ELR (cell line): Measurements from ENCODE around the gene MDFIC.

Experiments
- DNase-seq: peaks from one replicate; pipeline ENCODE4 v3.0.0-alpha.2; 2015; ENCODE audit warnings: low read depth

The MDFIC gene

GRCh38 chr7:114953724-114954123 is 31.8 kb downstream of the MDFIC start:
- peak; percentile 4 for DNase-seq

- DNase-seq, result no peak
Observed at GRCh38 chr7:114956702-114957101, 34.8 kb downstream of the MDFIC start.

GRCh38 chr7:114957444-114957843 is 35.5 kb downstream of the MDFIC start:
- no peak for DNase-seq

- DNase-seq, result no peak
Observed at GRCh38 chr7:114959931-114960330, 38.0 kb downstream of the MDFIC start.

- DNase-seq, result no peak
Observed at GRCh38 chr7:114962441-114962840, 40.5 kb downstream of the MDFIC start.

- DNase-seq, result no peak
Observed at GRCh38 chr7:114966156-114966555, 44.3 kb downstream of the MDFIC start.

GRCh38 chr7:114969096-114969495 is 47.2 kb downstream of the MDFIC start:
- DNase-seq, result no peak

- no peak for DNase-seq
Observed at GRCh38 chr7:114970308-114970707, 48.4 kb downstream of the MDFIC start.

- no peak for DNase-seq
Observed at GRCh38 chr7:114970732-114971131, 48.8 kb downstream of the MDFIC start.

GRCh38 chr7:114972567-114972966 is 50.7 kb downstream of the MDFIC start:
- no peak for DNase-seq

GRCh38 chr7:114973147-114973546 is 51.3 kb downstream of the MDFIC start:
- DNase-seq, result no peak

- no peak for DNase-seq
Observed at GRCh38 chr7:114975401-114975800, 53.5 kb downstream of the MDFIC start.

GRCh38 chr7:114976666-114977065 is 54.8 kb downstream of the MDFIC start:
- DNase-seq, result peak; percentile 58

- DNase-seq, result no peak
Observed at GRCh38 chr7:114977277-114977676, 55.4 kb downstream of the MDFIC start.

GRCh38 chr7:114979388-114979787 is 57.5 kb downstream of the MDFIC start:
- no peak for DNase-seq

- no peak for DNase-seq
Observed at GRCh38 chr7:114979803-114980507, 58.1 kb downstream of the MDFIC start.

- no peak for DNase-seq
Observed at GRCh38 chr7:114981323-114981722, 59.4 kb downstream of the MDFIC start.

- no peak for DNase-seq
Observed at GRCh38 chr7:114985116-114985715, 63.3 kb downstream of the MDFIC start.

- DNase-seq, result no peak
Observed at GRCh38 chr7:114986190-114987180, 64.6 kb downstream of the MDFIC start.

GRCh38 chr7:114988026-114988425 is 66.1 kb downstream of the MDFIC start:
- DNase-seq, result no peak

GRCh38 chr7:114988755-114989375 is 67.0 kb downstream of the MDFIC start:
- peak; percentile 63 for DNase-seq

- DNase-seq, result peak; percentile 16
Observed at GRCh38 chr7:114989531-114989930, 67.6 kb downstream of the MDFIC start.
